Duodenal mucosa (tissue), 2 donors: ENCODE data around the gene LRRC10B.
"Not testable (repeated sequence)": the region's sequence is repeated elsewhere in the genome, so short reads cannot be mapped to it uniquely, and the experiment has no call there.

Source experiments
- H3K27ac ChIP-seq: one replicate; pipeline ENCODE4 v1.7.0; 2013; ENCODE audit warnings: low read depth, low read length
- H3K27me3 ChIP-seq, 2 donors: one replicate each; pipeline ENCODE4 v1.7.0; 2013; ENCODE audit warnings: low read length in 2 of 2, control low read depth in 1 of 2; ENCODE audit not compliant: insufficient read depth in 2 of 2, control insufficient read depth in 1 of 2
- H3K36me3 ChIP-seq, 2 donors: one replicate each; pipeline ENCODE4 v1.7.0; 2013; ENCODE audit warnings: low read length in 2 of 2, control low read depth in 1 of 2; ENCODE audit not compliant: insufficient read depth in 2 of 2, control insufficient read depth in 1 of 2
- H3K4me1 ChIP-seq, 2 donors: one replicate each; pipeline ENCODE4 v1.7.0; 2013; ENCODE audit warnings: low read length in 2 of 2, control low read depth in 1 of 2; ENCODE audit not compliant: insufficient read depth in 2 of 2, control insufficient read depth in 1 of 2
- H3K4me3 ChIP-seq, 2 donors: one replicate each; pipeline ENCODE4 v1.7.0; 2013; ENCODE audit warnings: low read length in 2 of 2, low read depth in 1 of 2
- H3K9ac ChIP-seq, 2 donors: one replicate each; pipeline ENCODE4 v1.7.0; 2013; ENCODE audit warnings: low read length in 2 of 2, low read depth in 1 of 2
- H3K9me3 ChIP-seq, 2 donors: one replicate each; pipeline ENCODE4 v1.7.0; 2013; ENCODE audit warnings: low read length in 2 of 2, control low read depth in 1 of 2; ENCODE audit not compliant: control insufficient read depth in 1 of 2

Gene LRRC10B

GRCh38 chr11:61507962-61508861 lies at the start of gene LRRC10B:
LRRC10B (plus strand) TSS chr11:61508749; CDS start chr11:61508999, 250 bp downstream.
- Histone ChIP-seq H3K27ac (no peak within 1 kb of the TSS), H3K9ac (no peak within 1 kb of the TSS), H3K9me3 (no peaks in the 10 kb centered on the region), H3K36me3 (no peaks in the 10 kb centered on the region), H3K4me3 (peak within 1 kb of the TSS; percentile 11 to 36), H3K27me3 (peaks cover 16 to 23% of the 10 kb centered on the region in 2 donors), H3K4me1 (peaks cover 7 to 16% of the 10 kb centered on the region in 2 donors)

DNA sequence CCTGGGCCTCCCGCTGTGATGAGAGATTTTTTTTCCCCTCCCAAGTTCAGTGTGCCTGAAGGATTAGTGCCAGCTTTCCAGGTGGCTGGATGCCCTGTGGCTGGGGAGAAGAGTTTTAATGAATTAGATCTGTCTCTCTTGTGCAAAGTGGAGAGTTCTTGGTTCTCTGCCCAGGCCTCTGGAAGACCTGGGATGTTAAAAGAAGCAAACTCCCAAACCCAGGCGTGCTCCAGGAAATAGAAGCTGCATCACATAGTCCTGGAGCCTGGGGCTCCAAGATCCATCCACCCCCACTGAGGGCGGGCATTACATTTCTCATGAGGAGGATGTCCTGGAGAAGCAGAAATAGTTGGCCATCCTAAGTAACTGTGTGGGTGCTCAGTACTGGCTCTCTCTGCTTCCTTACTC lies 48.1 kb upstream of the LRRC10B start:
- Histone ChIP-seq H3K27me3 (no peaks in the 10 kb centered on the region), H3K27ac (no peak overlapping the region), H3K4me3 (no peak overlapping the region), H3K36me3 (peaks cover 0 to 8% of the 10 kb centered on the region in 2 donors), H3K4me1 (no peaks in the 10 kb centered on the region), H3K9ac (no peak overlapping the region), H3K9me3 (no peaks in the 10 kb centered on the region)

DNA sequence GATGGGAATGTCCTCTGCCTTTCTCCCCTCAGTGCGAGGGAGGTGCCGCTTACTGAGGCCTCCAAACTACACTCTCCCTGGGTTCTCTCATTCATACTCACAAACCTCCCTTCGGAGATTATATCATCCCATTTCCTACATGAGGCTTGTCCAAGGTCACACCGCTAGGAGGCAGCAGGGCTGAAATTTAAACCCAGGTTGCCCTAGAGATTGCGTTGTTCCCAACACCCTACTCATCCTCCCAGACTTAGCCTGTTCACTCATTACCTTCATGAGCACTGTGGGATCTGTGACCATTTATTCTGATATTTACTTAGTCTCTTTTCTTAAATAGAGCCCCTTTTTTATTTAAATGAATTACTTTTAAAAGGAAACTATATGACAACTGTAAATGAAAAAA lies 47.6 kb upstream of the LRRC10B start:
- Histone ChIP-seq H3K4me3 (no peak overlapping the region), H3K9ac (no peak overlapping the region), H3K27ac (no peak overlapping the region), H3K36me3 (peaks cover 0 to 4% of the 10 kb centered on the region in 2 donors), H3K27me3 (no peaks in the 10 kb centered on the region), H3K9me3 (no peaks in the 10 kb centered on the region), H3K4me1 (no peaks in the 10 kb centered on the region)

GRCh38 chr11:61467602-61468001 lies 40.9 kb upstream of the LRRC10B start:
- not testable (repeated sequence) for H3K4me3 ChIP-seq, H3K9me3 ChIP-seq

DNA sequence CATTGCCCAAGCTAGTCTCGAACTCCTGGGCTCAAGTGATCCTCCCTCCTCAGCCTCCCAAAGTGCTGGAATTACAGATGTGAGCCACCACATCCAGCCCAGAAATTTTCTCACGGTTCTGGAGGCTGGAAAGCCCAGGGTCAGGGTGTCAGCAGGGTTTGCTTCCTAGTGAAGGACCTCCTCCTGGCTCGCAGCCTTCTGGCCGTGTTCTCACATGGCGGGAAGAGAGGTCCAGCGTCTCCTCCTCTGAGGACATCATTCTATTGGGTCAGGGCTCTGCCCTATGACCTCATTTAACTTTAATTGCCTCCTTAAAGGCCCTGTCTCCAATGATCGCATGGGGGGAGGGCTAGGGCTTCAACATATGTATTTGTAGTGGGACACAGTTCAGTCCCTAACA lies 40.5 kb upstream of the LRRC10B start:
- Histone ChIP-seq H3K4me1 (no peaks in the 10 kb centered on the region), H3K27me3 (no peaks in the 10 kb centered on the region), H3K27ac (no peak overlapping the region), H3K9ac (no peak overlapping the region), H3K4me3 (no peak overlapping the region), H3K36me3 (peaks cover 9 to 14% of the 10 kb centered on the region in 2 donors), H3K9me3 (no peaks in the 10 kb centered on the region)

More at GRCh38 chr11:61467602-61468001, 40.9 kb upstream of the LRRC10B start:
- peaks cover 9 to 14% of the 10 kb centered on the region in 2 donors for H3K36me3 ChIP-seq
- not testable (repeated sequence) for H3K4me1 ChIP-seq, H3K27me3 ChIP-seq, H3K27ac ChIP-seq, H3K9ac ChIP-seq

DNA sequence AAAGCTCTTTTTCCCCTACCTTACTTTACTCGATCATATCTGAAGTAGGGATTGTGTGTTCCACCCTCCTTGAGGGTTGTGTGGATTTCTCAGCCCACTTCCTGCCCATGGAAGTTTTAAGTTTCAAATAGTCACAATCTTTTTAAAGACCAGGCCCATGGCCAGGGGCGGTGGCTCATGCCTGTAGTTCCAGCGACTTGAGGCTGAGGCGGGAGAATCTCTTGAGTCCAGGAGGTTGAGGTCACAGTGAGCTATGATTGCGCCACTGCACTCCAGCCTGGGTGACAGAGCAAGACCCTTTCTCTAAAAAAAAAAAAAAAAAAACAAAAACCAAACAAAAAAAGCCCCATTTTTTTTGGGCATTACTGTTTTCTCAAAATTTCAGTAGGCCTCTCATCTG lies 36.3 kb upstream of the LRRC10B start:
- H3K27me3 ChIP-seq, result no peaks in the 10 kb centered on the region
- no peak overlapping the region for H3K9ac ChIP-seq
- no peaks in the 10 kb centered on the region for H3K9me3 ChIP-seq
- H3K4me3 ChIP-seq, result no peak overlapping the region
- H3K4me1 ChIP-seq, result no peaks in the 10 kb centered on the region
- H3K27ac ChIP-seq, result no peak overlapping the region
- peaks cover 9 to 13% of the 10 kb centered on the region in 2 donors for H3K36me3 ChIP-seq

DNA sequence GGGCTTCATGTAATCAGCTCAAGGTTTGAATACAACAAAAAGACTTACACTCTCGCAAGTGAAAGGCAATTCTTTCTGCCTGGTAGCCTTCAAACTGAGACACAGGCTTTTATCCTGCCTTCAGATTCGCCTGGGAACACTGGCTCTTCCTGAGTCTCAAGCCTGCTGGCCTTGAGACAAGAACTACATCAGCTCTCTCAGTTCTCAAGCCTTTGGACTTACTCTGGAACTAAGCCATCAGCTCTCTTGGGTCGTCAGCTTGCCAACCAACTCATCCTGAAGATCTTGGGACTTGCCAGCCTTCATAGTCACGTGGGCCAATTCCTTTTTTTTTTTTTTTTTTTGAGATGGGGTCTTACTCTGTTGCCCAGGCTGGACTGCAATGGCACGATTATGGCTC lies 35.7 kb upstream of the LRRC10B start:
- Histone ChIP-seq H3K27me3 (no peaks in the 10 kb centered on the region), H3K27ac (no peak overlapping the region), H3K9ac (no peak overlapping the region), H3K9me3 (no peaks in the 10 kb centered on the region), H3K36me3 (peaks cover 9 to 13% of the 10 kb centered on the region in 2 donors), H3K4me3 (no peak overlapping the region), H3K4me1 (no peaks in the 10 kb centered on the region)

- no peak overlapping the region for H3K4me3 ChIP-seq
- H3K4me1 ChIP-seq, result no peaks in the 10 kb centered on the region
- H3K9me3 ChIP-seq, result no peaks in the 10 kb centered on the region
- H3K27me3 ChIP-seq, result peaks cover 2 to 6% of the 10 kb centered on the region in 2 donors
- H3K36me3 ChIP-seq, result peaks cover 5 to 13% of the 10 kb centered on the region in 2 donors
- H3K9ac ChIP-seq, result no peak overlapping the region
- H3K27ac ChIP-seq, result no peak overlapping the region
Observed at GRCh38 chr11:61473370-61474012, 35.1 kb upstream of the LRRC10B start.

- Histone ChIP-seq H3K9ac (no peak overlapping the region), H3K36me3 (peaks cover 4 to 13% of the 10 kb centered on the region in 2 donors), H3K27ac (no peak overlapping the region)
Observed at GRCh38 chr11:61474013-61474643, 34.4 kb upstream of the LRRC10B start.

GRCh38 chr11:61475433-61475832 lies 33.1 kb upstream of the LRRC10B start:
- Histone ChIP-seq H3K9ac (no peak overlapping the region), H3K36me3 (peaks cover 4 to 9% of the 10 kb centered on the region in 2 donors), H3K9me3 (no peaks in the 10 kb centered on the region), H3K27me3 (peaks cover 6 to 10% of the 10 kb centered on the region in 2 donors), H3K4me3 (no peak overlapping the region), H3K27ac (no peak overlapping the region), H3K4me1 (no peaks in the 10 kb centered on the region)

More at GRCh38 chr11:61474013-61474643, 34.4 kb upstream of the LRRC10B start:
- no peaks in the 10 kb centered on the region for H3K4me1 ChIP-seq
- no peaks in the 10 kb centered on the region for H3K9me3 ChIP-seq
- H3K4me3 ChIP-seq, result no peak overlapping the region
- peaks cover 6 to 10% of the 10 kb centered on the region in 2 donors for H3K27me3 ChIP-seq
